Neural crest cell (in vitro differentiated cells): ENCODE data around the gene PTPN22. TPM values are rescaled to one million over a fixed set of nuclear protein-coding genes. Genes with fewer than 3 reads are reported as not detected.
A peak's percentile ranks its signal among the peaks of the same experiment; 100 is the strongest.

Experiments used
- DNase-seq: peaks from one replicate; pipeline ENCODE4 v3.0.0; 2021; ENCODE audit warnings: low read depth, mixed read lengths, low spot score
- H3K27ac Mint-ChIP-seq: one replicate; pipeline ENCODE4 v1.8.0; 2021; ENCODE audit warnings: mild to moderate bottlenecking, mixed read lengths; ENCODE audit not compliant: unreplicated experiment
- H3K27me3 Mint-ChIP-seq: 2 replicates; pipeline ENCODE4 v1.8.0; 2021; ENCODE audit warnings: low read depth, mild to moderate bottlenecking, mixed read lengths
- H3K36me3 Mint-ChIP-seq: 2 replicates; pipeline ENCODE4 v1.8.0; 2021; ENCODE audit warnings: low read depth, mild to moderate bottlenecking, mixed read lengths
- H3K4me1 Mint-ChIP-seq: 2 replicates; pipeline ENCODE4 v1.8.0; 2021; ENCODE audit warnings: mixed read lengths
- H3K4me3 Mint-ChIP-seq: one replicate; pipeline ENCODE4 v1.8.0; 2021; ENCODE audit warnings: mild to moderate bottlenecking, mixed read lengths
- H3K9me3 Mint-ChIP-seq: 2 replicates; pipeline ENCODE4 v1.8.0; 2021; ENCODE audit warnings: mixed read lengths
- long read RNA-seq: library from polyadenylated mRNA; unstranded; transcript quantifications from one replicate; pipeline ENCODE4 v2.0.0, GENCODE V29; 2020
- total RNA-seq: library from RNA; stranded (reverse); gene quantifications from 2 replicates; pipeline ENCODE4 v1.2.1, GENCODE V29; 2021
- TF ChIP-seq, protein P1 (sequence below): fragments of 200-600 bp; sonication (generic); conservative IDR thresholded peaks from 2 replicates; pipeline ENCODE4 v1.5.0; 2021; ENCODE audit warnings: antibody characterized with exemption, mild to moderate bottlenecking

Gene PTPN22
- total RNA-seq: not detected in 2 replicates
- long read RNA-seq: 0 reads

GRCh38 chr1:113871597-113872113, at the start of gene PTPN22:
PTPN22 (minus strand) TSS chr1:113871712.
- H3K36me3 Mint-ChIP-seq: no peaks in the 10 kb centered on the region
- TF ChIP-seq, protein P1, sequence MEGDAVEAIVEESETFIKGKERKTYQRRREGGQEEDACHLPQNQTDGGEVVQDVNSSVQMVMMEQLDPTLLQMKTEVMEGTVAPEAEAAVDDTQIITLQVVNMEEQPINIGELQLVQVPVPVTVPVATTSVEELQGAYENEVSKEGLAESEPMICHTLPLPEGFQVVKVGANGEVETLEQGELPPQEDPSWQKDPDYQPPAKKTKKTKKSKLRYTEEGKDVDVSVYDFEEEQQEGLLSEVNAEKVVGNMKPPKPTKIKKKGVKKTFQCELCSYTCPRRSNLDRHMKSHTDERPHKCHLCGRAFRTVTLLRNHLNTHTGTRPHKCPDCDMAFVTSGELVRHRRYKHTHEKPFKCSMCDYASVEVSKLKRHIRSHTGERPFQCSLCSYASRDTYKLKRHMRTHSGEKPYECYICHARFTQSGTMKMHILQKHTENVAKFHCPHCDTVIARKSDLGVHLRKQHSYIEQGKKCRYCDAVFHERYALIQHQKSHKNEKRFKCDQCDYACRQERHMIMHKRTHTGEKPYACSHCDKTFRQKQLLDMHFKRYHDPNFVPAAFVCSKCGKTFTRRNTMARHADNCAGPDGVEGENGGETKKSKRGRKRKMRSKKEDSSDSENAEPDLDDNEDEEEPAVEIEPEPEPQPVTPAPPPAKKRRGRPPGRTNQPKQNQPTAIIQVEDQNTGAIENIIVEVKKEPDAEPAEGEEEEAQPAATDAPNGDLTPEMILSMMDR: no peak
- H3K4me3 Mint-ChIP-seq: no peak within 1 kb of the TSS
- H3K27me3 Mint-ChIP-seq: no peaks in the 10 kb centered on the region
- H3K9me3 Mint-ChIP-seq: no peaks in the 10 kb centered on the region
- H3K4me1 Mint-ChIP-seq: no peaks in the 10 kb centered on the region
- peak within 1 kb of the TSS; percentile 43 for H3K27ac Mint-ChIP-seq
- no peak for DNase-seq

GRCh38 chr1:113918243-113918642, 46.7 kb upstream of the PTPN22 start:
- Mint-ChIP-seq H3K36me3 (peaks cover 2% of the 10 kb centered on the region), H3K27me3 (peaks cover 19% of the 10 kb centered on the region), H3K4me1 (no peaks in the 10 kb centered on the region), H3K4me3 (no peak overlapping the region), H3K27ac (no peak overlapping the region), H3K9me3 (no peaks in the 10 kb centered on the region)
- TF ChIP-seq, protein P1: no peak
- no peak for DNase-seq

DNA sequence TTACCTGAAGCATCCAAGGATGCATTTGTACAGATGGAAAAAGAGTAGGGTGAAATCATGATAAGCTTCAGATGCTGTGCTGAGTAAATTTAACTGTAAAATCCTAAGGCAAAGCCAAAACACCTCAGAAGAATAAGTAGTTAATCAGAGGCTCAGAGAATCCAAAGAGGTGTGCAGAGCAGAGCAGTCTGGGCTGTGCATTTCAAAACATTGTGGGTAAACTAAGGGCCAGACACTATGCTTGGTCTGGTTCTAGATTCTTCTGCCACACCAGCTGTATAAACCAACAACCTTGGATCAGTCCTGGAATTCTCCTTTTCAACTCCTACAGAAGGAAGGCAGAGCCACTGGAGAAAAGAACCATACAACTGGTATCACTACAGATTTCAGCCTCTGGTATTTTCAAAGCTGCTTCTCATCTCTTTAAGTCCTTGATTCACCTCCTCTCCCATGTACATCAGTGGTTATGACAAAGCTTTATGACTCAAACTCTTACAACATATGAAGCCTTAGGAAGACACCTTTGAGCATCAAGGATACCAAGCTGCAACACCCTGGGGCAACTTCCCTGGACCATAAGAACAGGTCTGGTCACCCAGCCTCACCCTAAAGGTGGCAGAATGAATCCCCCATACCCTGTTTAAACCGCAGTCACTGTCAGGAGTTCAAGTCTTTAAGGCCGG, 46.0 kb upstream of the PTPN22 start:
- Mint-ChIP-seq H3K4me1 (no peaks in the 10 kb centered on the region), H3K27ac (peak overlapping the region; percentile 75), H3K4me3 (no peak overlapping the region), H3K27me3 (peaks cover 12% of the 10 kb centered on the region), H3K36me3 (peaks cover 2% of the 10 kb centered on the region), H3K9me3 (no peaks in the 10 kb centered on the region)
- TF ChIP-seq, protein P1: no peak
- DNase-seq: no peak

- DNase-seq: no peak
- Mint-ChIP-seq H3K4me1 (no peaks in the 10 kb centered on the region), H3K9me3 (no peaks in the 10 kb centered on the region), H3K27me3 (peaks cover 10% of the 10 kb centered on the region), H3K36me3 (peaks cover 2% of the 10 kb centered on the region), H3K4me3 (no peak overlapping the region), H3K27ac (peak overlapping the region; percentile 75)
- TF ChIP-seq, protein P1: no peak
These were observed 45.5 kb upstream of the PTPN22 start for GRCh38 chr1:113916974-113917373.

GRCh38 chr1:113913887-113914664, 42.6 kb upstream of the PTPN22 start:
- Mint-ChIP-seq H3K4me1 (no peaks in the 10 kb centered on the region), H3K36me3 (peaks cover 6% of the 10 kb centered on the region), H3K9me3 (no peaks in the 10 kb centered on the region), H3K27ac (no peak overlapping the region), H3K4me3 (no peak overlapping the region), H3K27me3 (no peaks in the 10 kb centered on the region)
- DNase-seq: no peak
- TF ChIP-seq, protein P1: no peak
